ENCODE results near the gene SLC30A2. TPM values are rescaled to one million over a fixed set of nuclear protein-coding genes. Genes with fewer than 3 reads are reported as not detected.
"Not testable (repeated sequence)": the region's sequence is repeated elsewhere in the genome, so short reads cannot be mapped to it uniquely, and the experiment has no call there.

SLC30A2 gene, protein sequence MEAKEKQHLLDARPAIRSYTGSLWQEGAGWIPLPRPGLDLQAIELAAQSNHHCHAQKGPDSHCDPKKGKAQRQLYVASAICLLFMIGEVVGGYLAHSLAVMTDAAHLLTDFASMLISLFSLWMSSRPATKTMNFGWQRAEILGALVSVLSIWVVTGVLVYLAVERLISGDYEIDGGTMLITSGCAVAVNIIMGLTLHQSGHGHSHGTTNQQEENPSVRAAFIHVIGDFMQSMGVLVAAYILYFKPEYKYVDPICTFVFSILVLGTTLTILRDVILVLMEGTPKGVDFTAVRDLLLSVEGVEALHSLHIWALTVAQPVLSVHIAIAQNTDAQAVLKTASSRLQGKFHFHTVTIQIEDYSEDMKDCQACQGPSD
- total RNA-seq = not detected

DNA sequence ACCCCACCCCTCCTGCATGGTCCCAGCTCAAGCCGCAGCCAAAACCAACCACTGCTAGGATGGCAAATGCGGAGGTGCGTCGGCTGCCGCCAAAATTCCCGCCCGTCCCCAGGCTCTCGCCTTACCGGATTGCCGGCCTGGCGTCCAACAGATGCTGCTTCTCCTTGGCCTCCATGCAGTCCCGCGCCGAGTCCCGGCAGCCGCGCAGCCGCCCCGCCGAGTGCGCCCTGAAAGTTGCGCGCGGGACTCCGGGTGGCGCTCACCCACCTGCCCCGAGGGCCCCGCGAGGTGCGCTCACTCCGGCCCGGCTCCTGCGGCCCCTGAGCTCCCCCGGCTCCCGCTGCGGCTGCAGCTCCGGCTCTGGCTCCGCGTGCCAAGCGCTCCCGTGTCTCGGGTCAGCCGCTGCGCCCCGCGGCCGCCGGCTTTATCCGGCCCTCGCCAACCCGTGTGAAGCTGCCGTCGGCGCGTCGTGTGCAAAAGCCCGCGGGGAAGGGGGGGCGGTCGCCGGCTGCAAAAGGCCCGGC is at the start of gene SLC30A2:
Gene SLC30A2, minus strand, starts transcription at position 397 of the 524 bp plus-strand sequence. Its CDS starts 222 bp downstream, at position 175.
- no peak for ATAC-seq (ENCODE audit: insufficient number of reproducible peaks, low FRiP score, low read depth)
- Histone ChIP-seq H3K4me3 (no peak within 1 kb of the TSS), H3K9me3 (no peaks in the 10 kb centered on the region)

DNA sequence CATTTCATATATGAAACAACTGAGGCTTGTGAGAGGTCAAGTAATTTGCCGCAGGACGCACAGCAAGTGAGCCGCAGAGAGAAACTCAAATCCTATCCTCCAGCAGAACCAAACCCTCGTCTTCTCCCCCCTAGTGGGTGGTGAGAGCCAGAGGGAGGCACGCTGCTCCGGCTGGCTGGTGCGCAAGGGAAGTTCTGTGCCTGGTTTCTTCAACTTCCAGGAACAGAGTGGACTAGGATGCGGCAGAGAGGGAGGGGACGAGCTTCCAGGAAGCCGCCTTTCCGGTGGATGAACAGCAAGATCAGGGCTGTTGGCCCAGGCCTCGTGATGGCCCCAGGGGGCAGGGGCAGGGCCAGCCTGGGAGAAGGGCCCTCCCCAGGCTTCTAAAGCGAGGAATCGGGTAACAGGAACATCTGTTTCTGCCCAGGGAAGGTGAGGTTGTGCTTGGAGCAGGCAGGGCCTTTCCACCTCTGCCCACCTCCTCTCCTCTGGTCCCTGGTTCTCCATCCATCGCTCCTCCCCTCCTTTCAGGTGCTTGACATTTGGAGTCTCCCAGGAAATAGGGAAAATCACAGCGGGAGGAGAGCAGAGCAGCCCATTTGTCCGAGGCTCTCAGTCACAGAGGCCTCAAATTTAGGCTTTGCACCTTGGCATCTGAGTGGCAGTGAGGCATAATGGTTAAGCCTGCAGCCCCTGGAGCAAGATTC is 48.9 kb upstream of the SLC30A2 start:
- DNase-seq (ENCODE audit: low spot score) (no peak), ATAC-seq (ENCODE audit: insufficient number of reproducible peaks, low FRiP score, low read depth) (no peak)
- Histone ChIP-seq H3K36me3 (no peaks in the 10 kb centered on the region), H3K9me3 (no peaks in the 10 kb centered on the region), H3K4me3 (no peak overlapping the region), H3K27ac (no peak overlapping the region), H3K27me3 (replicated peaks; ENCODE audit: insufficient read depth) (no peaks in the 10 kb centered on the region), H3K4me1 (ENCODE audit: control insufficient read depth in 1 of 2, low read depth in 2 of 2) (peaks cover 0 to 5% of the 10 kb centered on the region in 2 donors)
- TF ChIP-seq, protein P1, sequence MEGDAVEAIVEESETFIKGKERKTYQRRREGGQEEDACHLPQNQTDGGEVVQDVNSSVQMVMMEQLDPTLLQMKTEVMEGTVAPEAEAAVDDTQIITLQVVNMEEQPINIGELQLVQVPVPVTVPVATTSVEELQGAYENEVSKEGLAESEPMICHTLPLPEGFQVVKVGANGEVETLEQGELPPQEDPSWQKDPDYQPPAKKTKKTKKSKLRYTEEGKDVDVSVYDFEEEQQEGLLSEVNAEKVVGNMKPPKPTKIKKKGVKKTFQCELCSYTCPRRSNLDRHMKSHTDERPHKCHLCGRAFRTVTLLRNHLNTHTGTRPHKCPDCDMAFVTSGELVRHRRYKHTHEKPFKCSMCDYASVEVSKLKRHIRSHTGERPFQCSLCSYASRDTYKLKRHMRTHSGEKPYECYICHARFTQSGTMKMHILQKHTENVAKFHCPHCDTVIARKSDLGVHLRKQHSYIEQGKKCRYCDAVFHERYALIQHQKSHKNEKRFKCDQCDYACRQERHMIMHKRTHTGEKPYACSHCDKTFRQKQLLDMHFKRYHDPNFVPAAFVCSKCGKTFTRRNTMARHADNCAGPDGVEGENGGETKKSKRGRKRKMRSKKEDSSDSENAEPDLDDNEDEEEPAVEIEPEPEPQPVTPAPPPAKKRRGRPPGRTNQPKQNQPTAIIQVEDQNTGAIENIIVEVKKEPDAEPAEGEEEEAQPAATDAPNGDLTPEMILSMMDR (IDR thresholded peaks at IDR 0.05) = no peak

More for the DNA sequence above, at the start of gene SLC30A2:
- TF ChIP-seq, protein P1 (IDR thresholded peaks at IDR 0.05) = no peak
- H3K27me3 ChIP-seq (replicated peaks; ENCODE audit: insufficient read depth) = peaks cover 9% of the 10 kb centered on the region
- H3K36me3 ChIP-seq = no peaks in the 10 kb centered on the region
- peaks cover 0 to 9% of the 10 kb centered on the region in 2 donors for H3K4me1 ChIP-seq (ENCODE audit: control insufficient read depth in 1 of 2, low read depth in 2 of 2)
- no peak for DNase-seq (ENCODE audit: low spot score)
- H3K27ac ChIP-seq = no peak within 1 kb of the TSS

DNA sequence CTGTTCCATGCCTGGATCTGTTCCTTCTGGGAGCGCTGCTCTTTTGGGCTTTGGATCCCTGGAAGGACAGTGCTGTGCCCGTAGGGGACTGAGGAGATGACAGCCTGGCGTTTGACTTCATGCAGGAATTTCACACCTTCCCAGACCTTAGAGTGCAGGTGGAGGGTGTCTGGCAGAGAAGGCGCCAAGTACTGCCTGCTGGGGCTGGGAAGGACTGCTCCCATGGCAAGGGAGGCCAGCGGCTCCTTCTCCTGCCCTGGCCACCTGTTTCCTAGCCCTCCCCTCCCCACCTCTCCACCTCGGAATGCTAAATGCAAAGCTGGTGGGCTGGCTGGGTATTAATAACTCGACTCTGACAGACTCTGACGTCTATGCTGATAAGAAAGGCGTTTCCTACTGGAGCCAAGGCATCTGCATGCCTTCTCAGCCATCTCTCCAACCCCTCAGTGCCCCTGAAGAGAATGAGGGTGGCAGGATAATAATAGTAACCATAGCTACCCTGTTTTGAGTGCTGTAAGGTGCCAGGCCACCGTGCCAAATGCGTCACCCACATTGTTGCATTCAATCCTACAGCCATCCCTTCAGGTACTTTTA is 48.3 kb upstream of the SLC30A2 start:
- no peak for ATAC-seq (ENCODE audit: insufficient number of reproducible peaks, low FRiP score, low read depth)
- no peaks in the 10 kb centered on the region for H3K9me3 ChIP-seq
- TF ChIP-seq, protein P1 (IDR thresholded peaks at IDR 0.05) = no peak
- H3K27me3 ChIP-seq (replicated peaks; ENCODE audit: insufficient read depth) = no peaks in the 10 kb centered on the region
- H3K27ac ChIP-seq = no peak overlapping the region
- DNase-seq (ENCODE audit: low spot score) = no peak
- peaks cover 0 to 5% of the 10 kb centered on the region in 2 donors for H3K4me1 ChIP-seq (ENCODE audit: control insufficient read depth in 1 of 2, low read depth in 2 of 2)
- no peak overlapping the region for H3K4me3 ChIP-seq
- H3K36me3 ChIP-seq = no peaks in the 10 kb centered on the region

DNA sequence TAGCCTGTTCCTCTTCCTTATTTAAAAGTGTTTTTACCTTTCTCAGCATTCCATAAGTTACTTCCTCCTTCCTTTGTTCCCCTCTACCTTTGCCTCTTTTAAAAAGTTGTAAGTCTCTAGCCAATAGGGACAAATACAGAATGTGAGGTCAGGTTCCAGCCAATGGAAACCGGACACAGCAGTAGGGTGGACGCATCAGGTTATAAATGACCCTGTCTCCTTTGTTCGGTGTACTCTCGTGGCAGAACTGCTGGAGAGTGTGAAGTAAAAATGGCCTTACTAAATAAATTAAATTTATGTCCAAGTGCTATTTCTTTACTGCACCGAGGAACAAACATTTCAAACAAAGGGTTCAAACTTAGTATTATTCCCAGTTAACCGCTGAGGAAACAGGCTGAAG is 47.7 kb upstream of the SLC30A2 start:
- ATAC-seq (ENCODE audit: insufficient number of reproducible peaks, low FRiP score, low read depth); H3K4me3 ChIP-seq; H3K36me3 ChIP-seq; H3K4me1 ChIP-seq (ENCODE audit: control insufficient read depth in 1 of 2, low read depth in 2 of 2); H3K27me3 ChIP-seq (replicated peaks; ENCODE audit: insufficient read depth); DNase-seq (ENCODE audit: low spot score); H3K9me3 ChIP-seq; H3K27ac ChIP-seq: not testable (repeated sequence)

DNA sequence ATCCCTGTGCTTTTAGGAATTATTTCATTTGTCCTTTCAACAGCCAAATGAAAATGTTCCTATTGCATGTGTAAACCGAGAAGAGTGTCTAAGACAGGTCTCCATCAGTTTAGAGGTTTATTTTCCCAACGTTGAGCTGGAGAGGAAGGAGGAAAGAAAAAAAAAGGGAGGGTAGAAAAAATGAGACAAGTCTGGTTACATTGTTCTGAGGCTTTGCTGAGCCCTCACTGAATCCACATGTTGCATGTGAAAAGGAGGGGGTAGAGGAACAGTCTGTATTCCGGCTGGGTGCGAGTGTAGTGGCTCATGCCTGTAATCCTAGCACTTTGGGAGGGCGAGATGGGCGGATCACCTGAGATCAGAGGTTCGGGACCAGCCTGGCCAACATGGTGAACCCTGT is 46.5 kb upstream of the SLC30A2 start:
- Histone ChIP-seq H3K4me3 (no peak overlapping the region), H3K27me3 (replicated peaks; ENCODE audit: insufficient read depth) (no peaks in the 10 kb centered on the region)
- ATAC-seq (ENCODE audit: insufficient number of reproducible peaks, low FRiP score, low read depth) = no peak

More for the DNA sequence above, 46.5 kb upstream of the SLC30A2 start:
- no peak for DNase-seq (ENCODE audit: low spot score)
- Histone ChIP-seq H3K4me1 (ENCODE audit: control insufficient read depth in 1 of 2, low read depth in 2 of 2) (peaks cover 0 to 5% of the 10 kb centered on the region in 2 donors), H3K27ac (no peak overlapping the region), H3K36me3 (no peaks in the 10 kb centered on the region), H3K9me3 (no peaks in the 10 kb centered on the region)
- TF ChIP-seq, protein P1 (IDR thresholded peaks at IDR 0.05) = no peak
